HG03280 (cell line): ENCODE data around the gene COG4.

Experiments
- ATAC-seq: cut with Tn5 transposase; IDR thresholded peaks from one replicate; pipeline ENCODE4 v1.9.1; 2021; ENCODE audit warnings: mild to moderate bottlenecking, moderate library complexity; ENCODE audit not compliant: unreplicated experiment

COG4 gene

DNA sequence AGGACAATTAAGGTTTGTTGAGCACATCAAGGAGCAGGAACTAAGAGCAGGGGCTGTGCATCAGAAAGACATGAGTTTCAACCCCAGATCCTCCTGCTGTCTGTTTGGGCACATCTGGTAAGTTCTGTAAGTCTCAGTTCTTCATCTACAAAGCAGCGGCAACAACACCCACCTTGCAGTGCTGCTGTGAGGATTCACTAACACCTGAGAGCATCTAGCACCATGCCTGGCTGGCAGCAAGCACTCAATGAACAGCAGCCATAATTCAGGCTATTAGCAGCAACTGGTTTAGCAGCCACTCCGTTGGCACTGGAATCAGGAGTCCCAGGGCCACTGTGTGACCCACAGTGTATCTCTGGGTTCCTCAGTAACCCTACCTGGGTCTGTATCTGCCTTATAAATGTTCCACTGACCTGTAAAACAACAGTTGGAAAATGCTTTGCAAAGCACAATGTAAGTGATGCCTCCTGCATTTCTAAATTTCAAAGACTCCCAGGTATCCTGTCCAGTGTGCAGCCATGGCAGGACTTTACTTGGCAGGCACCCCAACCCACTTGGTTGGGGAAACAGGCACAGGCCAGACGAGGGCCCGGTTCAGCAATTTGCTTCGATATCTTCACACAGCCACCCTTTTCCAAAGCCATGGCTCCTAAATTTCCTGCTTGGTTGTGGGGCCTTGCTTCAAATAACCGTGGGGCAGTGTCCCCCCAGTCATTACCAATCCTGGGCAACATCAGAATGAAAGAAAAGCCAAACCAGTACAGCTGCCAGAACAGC lies 88.7 kb downstream of the COG4 start:
- no peak for ATAC-seq

DNA sequence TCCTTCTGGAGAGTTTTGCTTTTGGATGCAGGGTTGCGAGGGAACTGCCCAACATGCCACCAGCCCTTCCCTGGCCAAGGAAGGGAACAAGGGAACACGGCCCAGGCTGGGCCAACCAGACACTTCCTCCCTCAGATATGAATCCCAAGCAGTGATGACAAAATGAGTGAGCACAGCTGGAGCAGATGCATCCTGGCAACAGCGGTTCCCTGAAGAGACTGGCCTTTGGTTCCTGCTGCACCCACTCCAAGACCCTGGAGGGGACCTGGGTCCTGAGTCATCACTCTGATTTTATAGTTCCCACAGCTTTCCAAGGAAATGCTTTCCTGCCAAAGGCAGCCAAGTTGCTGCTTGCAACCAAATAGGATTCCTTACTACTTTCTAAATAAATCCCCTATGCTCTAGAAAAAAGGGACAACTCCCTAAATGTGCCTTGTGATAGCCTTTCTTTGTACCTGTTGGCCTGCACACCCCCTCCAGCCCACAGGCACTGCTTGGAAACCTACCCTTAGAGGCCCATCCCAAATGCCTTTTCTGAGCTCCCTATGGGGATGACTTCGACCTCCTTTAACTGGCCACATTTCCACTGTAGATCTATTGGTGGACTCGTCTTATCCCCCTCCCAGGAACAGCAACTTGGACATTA lies 89.8 kb downstream of the COG4 start:
- no peak for ATAC-seq

DNA sequence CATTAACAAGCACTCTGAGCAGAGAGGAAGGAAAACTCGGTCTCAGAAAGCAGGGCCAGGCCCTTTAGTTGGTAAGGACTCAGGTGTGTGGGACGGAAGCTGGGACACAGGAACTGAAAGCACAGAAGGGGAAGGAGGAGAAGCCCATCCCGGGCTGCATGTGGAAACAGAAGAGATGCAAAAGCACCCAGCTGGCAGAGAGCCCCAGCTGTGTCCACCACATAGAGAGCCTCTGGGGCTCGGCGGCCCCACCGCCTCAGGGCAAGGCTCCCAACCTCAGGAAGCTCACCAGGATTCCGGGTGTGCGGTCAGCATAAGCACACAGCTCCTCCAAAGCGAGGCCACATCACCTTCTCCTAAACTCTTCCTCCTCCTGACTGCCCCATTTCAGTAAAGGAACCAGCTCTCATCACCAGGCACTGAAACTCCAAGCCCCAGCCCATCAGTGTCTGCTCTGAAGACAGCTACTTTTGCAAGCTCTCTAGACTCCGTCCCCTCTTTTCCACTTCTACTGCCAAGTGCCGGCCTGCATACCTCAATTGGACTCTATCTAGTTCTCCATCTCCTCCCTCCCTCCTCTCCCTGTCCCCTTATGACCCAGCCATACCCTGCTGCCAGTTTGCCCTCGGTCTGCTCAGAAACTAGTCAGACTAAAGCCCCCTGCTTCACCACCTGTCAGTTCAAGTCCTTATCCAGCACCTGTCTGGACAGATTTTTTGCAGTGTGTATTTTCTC lies 90.5 kb downstream of the COG4 start:
- ATAC-seq: no peak

DNA sequence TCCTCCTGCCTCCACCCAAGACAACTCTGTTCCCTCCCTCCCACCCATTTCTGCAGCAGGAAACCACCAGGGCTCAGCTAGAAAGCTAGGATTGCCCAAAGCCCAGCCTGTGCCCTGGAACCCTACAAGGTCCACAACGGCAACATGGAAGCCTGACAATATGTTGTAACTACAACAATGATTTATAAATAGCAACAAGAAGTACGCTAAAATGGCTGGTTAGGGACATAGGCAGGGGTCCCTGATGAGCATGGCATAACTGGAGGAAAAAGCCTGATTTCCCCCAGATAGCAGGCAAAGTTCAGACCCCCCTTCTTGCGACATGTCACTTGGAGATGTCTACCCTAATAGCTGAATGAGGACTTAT lies 91.0 kb downstream of the COG4 start:
- ATAC-seq: no peak

DNA sequence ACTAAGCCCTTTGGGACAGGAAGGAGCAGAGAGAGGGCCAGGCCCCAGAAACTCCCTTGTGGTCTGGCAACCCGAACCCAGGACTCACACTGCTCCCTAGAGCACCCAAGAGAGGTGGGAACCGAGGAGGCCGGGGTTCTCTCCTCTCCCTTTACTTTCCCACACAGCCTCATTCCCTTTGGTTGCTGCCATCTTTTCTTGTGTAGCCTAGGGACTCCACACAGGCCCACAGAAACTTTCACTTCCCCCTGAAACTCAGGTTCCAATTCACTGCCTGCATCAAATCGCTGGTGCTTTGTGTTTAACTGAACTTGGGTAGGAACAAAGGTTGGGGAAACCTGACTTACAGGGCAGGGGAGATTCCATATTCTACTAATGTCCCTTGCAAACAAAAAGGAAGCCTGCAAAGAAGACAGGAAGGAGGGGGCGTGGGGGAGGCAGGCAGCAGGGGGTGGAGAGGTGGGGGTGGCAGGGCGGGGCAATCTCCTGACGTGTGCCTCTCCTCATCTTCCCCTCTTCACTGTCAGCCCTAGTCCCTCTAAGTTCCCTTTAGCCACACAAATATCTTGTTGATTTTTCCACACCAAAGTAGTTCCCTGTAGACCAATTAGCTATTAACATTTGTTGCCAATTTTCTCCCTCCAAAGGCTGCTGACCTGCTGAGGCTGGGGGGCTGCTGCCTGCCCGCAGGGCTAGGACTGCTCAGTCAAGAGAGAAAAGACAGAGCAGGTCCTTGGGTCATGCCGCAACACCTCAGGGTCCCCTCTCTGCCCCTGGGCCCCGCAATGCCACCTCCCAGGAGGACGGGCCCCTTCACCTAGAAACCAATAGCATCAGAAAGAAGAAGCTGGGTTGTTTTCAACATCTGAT lies 92.5 kb downstream of the COG4 start:
- peak; percentile 44 for ATAC-seq
